SK-N-SH (cell line): ENCODE data around the gene ETHE1. TPM values are rescaled to one million over a fixed set of nuclear protein-coding genes. Genes with fewer than 3 reads are reported as not detected.

ENCODE experiments used
- CTCF ChIA-PET: fragments of 300-600, 350-600 bp; formaldehyde crosslinking; extraction: SDS; loops from one replicate; lab custom pipeline; 2021; lab: Yijun Ruan, JAX
- POLR2A ChIA-PET: fragments of 350-600 bp; sonication (Branson Sonifier 250); formaldehyde crosslinking; extraction: SDS; loops from one replicate; lab custom pipeline; 2020; ENCODE audit warnings: antibody characterized with exemption, inconsistent platforms; lab: Yijun Ruan, JAX
- DNase-seq: peaks from one replicate; pipeline ENCODE4 v3.0.0; 2012
- H2AFZ ChIP-seq: fragments of 200-600 bp; sonication (generic); 2 replicates; pipeline ENCODE4 v1.8.1; 2016; ENCODE audit warnings: antibody characterized with exemption, mild to moderate bottlenecking, low read depth
- H3F3A ChIP-seq: fragments of 200-600 bp; sonication (generic); replicated peaks from 2 replicates; pipeline ENCODE3; 2016; ENCODE audit warnings: antibody characterized with exemption, mild to moderate bottlenecking; ENCODE audit not compliant: insufficient read depth
- H3K27ac ChIP-seq, 2 experiments: fragments of 200-500 bp in 1 of 2; fragments of 200-600 bp in 1 of 2; sonication (Bioruptor generic) in 1 of 2; sonication (generic), shearing (Covaris generic) in 1 of 2; 2 replicates each; pipeline versions ENCODE4 v1.5.1 to v1.6.1; 2014 to 2016; ENCODE audit warnings: low read depth in 2 of 2, inconsistent platforms in 1 of 2, low read length in 1 of 2, mild to moderate bottlenecking in 1 of 2, mixed read lengths in 1 of 2
- H3K27me3 ChIP-seq: fragments of 200-600 bp; sonication (generic), shearing (Covaris generic); 2 replicates; pipeline ENCODE4 v1.6.1; 2016; ENCODE audit warnings: mixed run types; ENCODE audit not compliant: insufficient read depth
- H3K36me3 ChIP-seq, 2 experiments: fragments of 200-500 bp in 1 of 2; fragments of 200-600 bp in 1 of 2; sonication (Bioruptor generic) in 1 of 2; sonication (generic) in 1 of 2; replicated peaks in 1 of 2; 2 replicates each; pipeline versions ENCODE3 to v1.5.1; 2014 to 2016; ENCODE audit warnings: low read length in 1 of 2, mild to moderate bottlenecking in 1 of 2; ENCODE audit not compliant: insufficient read depth in 2 of 2, control insufficient read depth in 1 of 2
- H3K4me1 ChIP-seq, 2 experiments: fragments of 200-500 bp in 1 of 2; fragments of 200-600 bp in 1 of 2; sonication (Bioruptor generic) in 1 of 2; sonication (generic), shearing (Covaris generic) in 1 of 2; 2 replicates each; pipeline versions ENCODE4 v1.5.1 to v1.6.1; 2014 to 2016; ENCODE audit warnings: low read depth in 1 of 2, low read length in 1 of 2, mixed run types in 1 of 2; ENCODE audit not compliant: insufficient read depth in 2 of 2, control insufficient read depth in 1 of 2
- H3K4me2 ChIP-seq: fragments of 200-600 bp; sonication (generic), shearing (Covaris generic); 2 replicates; pipeline ENCODE4 v1.6.1; 2017; ENCODE audit warnings: mixed run types
- H3K4me3 ChIP-seq, 2 experiments: fragments of 200-500 bp in 1 of 2; fragments of 200-600 bp in 1 of 2; sonication (Bioruptor generic) in 1 of 2; sonication (generic), shearing (Covaris generic) in 1 of 2; 2 replicates each; pipeline versions ENCODE4 v1.5.1 to v1.8.1; 2014 to 2016; ENCODE audit warnings: low read depth in 2 of 2, inconsistent platforms in 1 of 2, low read length in 1 of 2, mild to moderate bottlenecking in 1 of 2, mixed read lengths in 1 of 2, moderate library complexity in 1 of 2
- H3K79me2 ChIP-seq: fragments of 200-600 bp; sonication (generic); 2 replicates; pipeline ENCODE4 v1.8.1; 2017; ENCODE audit warnings: mild to moderate bottlenecking; ENCODE audit not compliant: insufficient read depth
- H3K9ac ChIP-seq: fragments of 200-600 bp; sonication (generic); 2 replicates; pipeline ENCODE4 v1.6.1; 2017; ENCODE audit warnings: mixed run types
- H3K9me2 ChIP-seq: fragments of 200-600 bp; sonication (generic); 2 replicates; pipeline ENCODE4 v1.6.1; 2017; ENCODE audit warnings: mixed run types
- H3K9me3 ChIP-seq: fragments of 200-600 bp; sonication (generic); 2 replicates; pipeline ENCODE4 v1.6.1; 2017; ENCODE audit warnings: mixed run types, mild to moderate bottlenecking, moderate library complexity
- H4K20me1 ChIP-seq: fragments of 200-600 bp; sonication (generic); 2 replicates; pipeline ENCODE4 v1.6.1; 2017; ENCODE audit warnings: mild to moderate bottlenecking, mixed run types; ENCODE audit not compliant: insufficient read depth
- CTCF ChIP-seq: fragments of 200-600 bp; sonication (generic); IDR thresholded peaks from 2 replicates; pipeline ENCODE4 v1.6.1; 2017; ENCODE audit warnings: antibody characterized with exemption, mild to moderate bottlenecking, moderate library complexity
- FOSL2 ChIP-seq: IDR thresholded peaks from 2 replicates; pipeline ENCODE4 v1.4.0; 2012; ENCODE audit warnings: low read depth, mild to moderate bottlenecking, moderate library complexity, borderline replicate concordance
- FOXM1 ChIP-seq: IDR thresholded peaks from 2 replicates; pipeline ENCODE4 v1.4.0; 2012; ENCODE audit warnings: low read depth, mild to moderate bottlenecking
- GATA2 ChIP-seq: sonication (generic); formaldehyde crosslinking; IDR thresholded peaks from 2 replicates; pipeline ENCODE4 v1.5.0; 2020; ENCODE audit warnings: mild to moderate bottlenecking, missing genetic modification reagents
- RAD21 ChIP-seq: IDR thresholded peaks from 2 replicates; pipeline ENCODE4 v1.6.1; 2012; ENCODE audit warnings: mild to moderate bottlenecking, low read length
- RXRA ChIP-seq: IDR thresholded peaks from 2 replicates; pipeline ENCODE4 v1.4.0; 2012; ENCODE audit warnings: low read depth, mild to moderate bottlenecking, borderline replicate concordance
- SMC3 ChIP-seq: IDR thresholded peaks from 2 replicates; pipeline ENCODE4 v1.6.1; 2012; ENCODE audit warnings: low read depth, low read length, improper control_type of control experiment
- USF2 ChIP-seq: fragments of 150-350 bp; IDR thresholded peaks from 2 replicates; pipeline ENCODE4 v1.6.1; 2017; ENCODE audit warnings: antibody characterized with exemption, low read length, low read depth, borderline replicate concordance
- WGBS: methylation state at CpG from one replicate; pipeline ENCODE4 v1.1.6; 2017; ENCODE audit warnings: low lambda C conversion rate; 5-methylcytosine and 5-hydroxymethylcytosine counted together
- polyA plus RNA-seq, 3 experiments: library from polyadenylated mRNA; depleted of rRNA; stranded (reverse); fragments of >200 nt; gene quantifications; 2 replicates each; pipeline ENCODE4 v1.2.3, GENCODE V29; 2012
- TF ChIP-seq, protein P1 (sequence below): IDR thresholded peaks from 2 replicates; pipeline ENCODE4 v1.4.0; 2012; ENCODE audit warnings: low read depth, borderline replicate concordance
- TF ChIP-seq, protein P2 (sequence below): IDR thresholded peaks from 2 replicates; pipeline ENCODE4; 2012

The ETHE1 gene
- polyA plus RNA-seq, 1 of the 3 experiments (the other 2 are of a cell fraction): 86.2 TPM

DNA sequence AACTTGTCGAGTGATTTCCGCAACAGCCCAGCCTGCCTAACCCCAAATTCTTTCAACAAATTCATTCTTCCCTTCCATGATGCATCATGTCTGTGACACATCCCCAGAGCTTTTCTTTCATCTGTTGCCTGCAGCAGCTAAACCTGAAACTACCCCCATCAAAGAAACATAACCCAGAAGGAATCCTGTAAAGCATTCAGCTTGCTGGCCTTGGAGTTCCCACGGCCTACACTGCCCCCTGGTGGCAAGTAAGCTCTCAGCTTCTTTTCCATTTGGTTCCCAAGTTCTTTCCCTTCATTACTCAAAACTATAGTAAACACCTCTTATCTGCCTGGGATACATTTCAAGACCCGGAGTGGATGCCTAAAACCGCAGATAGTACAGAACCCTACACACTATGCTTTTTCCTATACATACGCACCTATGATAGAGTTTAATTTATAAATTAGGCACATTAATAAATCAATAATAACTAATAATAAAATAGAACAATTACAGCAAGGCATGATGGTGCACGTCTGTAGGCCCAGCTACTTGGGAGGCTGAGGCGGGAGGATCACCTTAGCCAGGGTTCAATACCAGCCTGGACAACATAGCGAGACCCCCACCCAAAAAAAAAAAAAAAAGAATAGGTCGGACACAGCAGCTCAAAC lies 7.4 kb downstream of the ETHE1 start:
- TF ChIP-seq GATA2 (no peak), FOSL2 (peak; percentile 51; the same call in 1 of the 2 replicates), RAD21 (peak; percentile 97), RXRA (no peak), USF2 (no peak), SMC3 (peak; percentile 93), FOXM1 (no peak), CTCF (peak; percentile 93)
- TF ChIP-seq, protein P1, sequence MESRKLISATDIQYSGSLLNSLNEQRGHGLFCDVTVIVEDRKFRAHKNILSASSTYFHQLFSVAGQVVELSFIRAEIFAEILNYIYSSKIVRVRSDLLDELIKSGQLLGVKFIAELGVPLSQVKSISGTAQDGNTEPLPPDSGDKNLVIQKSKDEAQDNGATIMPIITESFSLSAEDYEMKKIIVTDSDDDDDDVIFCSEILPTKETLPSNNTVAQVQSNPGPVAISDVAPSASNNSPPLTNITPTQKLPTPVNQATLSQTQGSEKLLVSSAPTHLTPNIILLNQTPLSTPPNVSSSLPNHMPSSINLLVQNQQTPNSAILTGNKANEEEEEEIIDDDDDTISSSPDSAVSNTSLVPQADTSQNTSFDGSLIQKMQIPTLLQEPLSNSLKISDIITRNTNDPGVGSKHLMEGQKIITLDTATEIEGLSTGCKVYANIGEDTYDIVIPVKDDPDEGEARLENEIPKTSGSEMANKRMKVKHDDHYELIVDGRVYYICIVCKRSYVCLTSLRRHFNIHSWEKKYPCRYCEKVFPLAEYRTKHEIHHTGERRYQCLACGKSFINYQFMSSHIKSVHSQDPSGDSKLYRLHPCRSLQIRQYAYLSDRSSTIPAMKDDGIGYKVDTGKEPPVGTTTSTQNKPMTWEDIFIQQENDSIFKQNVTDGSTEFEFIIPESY: no peak
- TF ChIP-seq, protein P2, sequence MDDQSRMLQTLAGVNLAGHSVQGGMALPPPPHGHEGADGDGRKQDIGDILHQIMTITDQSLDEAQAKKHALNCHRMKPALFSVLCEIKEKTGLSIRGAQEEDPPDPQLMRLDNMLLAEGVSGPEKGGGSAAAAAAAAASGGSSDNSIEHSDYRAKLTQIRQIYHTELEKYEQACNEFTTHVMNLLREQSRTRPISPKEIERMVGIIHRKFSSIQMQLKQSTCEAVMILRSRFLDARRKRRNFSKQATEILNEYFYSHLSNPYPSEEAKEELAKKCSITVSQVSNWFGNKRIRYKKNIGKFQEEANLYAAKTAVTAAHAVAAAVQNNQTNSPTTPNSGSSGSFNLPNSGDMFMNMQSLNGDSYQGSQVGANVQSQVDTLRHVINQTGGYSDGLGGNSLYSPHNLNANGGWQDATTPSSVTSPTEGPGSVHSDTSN: 0 out of 2 replicates have a peak, but pooled peaks have one; percentile 20
- H3K4me1 ChIP-seq: no peaks in the 10 kb centered on the region; a peak in 1 of 4 replicates
- H3K4me3 ChIP-seq: peak overlapping the region in 1 of 2 experiments; percentile 18; a peak in 1 of 4 replicates
- no peak overlapping the region for H3K27ac ChIP-seq
- peak; percentile 73 for DNase-seq
- peaks cover 4% of the 10 kb centered on the region for H3F3A ChIP-seq
- no peak overlapping the region for H3K9ac ChIP-seq
- H3K9me3 ChIP-seq: no peaks in the 10 kb centered on the region
- H3K4me2 ChIP-seq: no peak overlapping the region
- 52% methylated on average over 10 of the region's 10 CpGs for WGBS
- no peaks in the 10 kb centered on the region for H4K20me1 ChIP-seq
- ChIA-PET POLR2A (interaction anchor here (0.9 kb wide), 1 partner anchor 80 kb away, joined by 4 read pairs; no protein-coding TSS in a partner anchor), CTCF (interaction anchor here (0.6 to 24.7 kb wide), 35 partner anchors 8 to 133 kb away, joined by 3 to 632 read pairs (median 6); partner anchors contain the start of genes ETHE1, IRGQ, LYPD3 and PHLDB3)
- no peaks in the 10 kb centered on the region for H3K27me3 ChIP-seq
- no peak overlapping the region for H2AFZ ChIP-seq
- H3K36me3 ChIP-seq: no peaks in the 10 kb centered on the region
- H3K9me2 ChIP-seq: no peaks in the 10 kb centered on the region
- H3K79me2 ChIP-seq: 0 out of 2 replicates have a peak, but pooled peaks cover 4% of the 10 kb centered on the region
